ENCODE measurements around the gene PRKCH. TPM values are rescaled to one million over a fixed set of nuclear protein-coding genes. Genes with fewer than 3 reads are reported as not detected.

PRKCH gene
- total and polyA plus RNA-seq, 7 experiments from 2014 or later, result 191 to 359 (median 314) TPM

DNA sequence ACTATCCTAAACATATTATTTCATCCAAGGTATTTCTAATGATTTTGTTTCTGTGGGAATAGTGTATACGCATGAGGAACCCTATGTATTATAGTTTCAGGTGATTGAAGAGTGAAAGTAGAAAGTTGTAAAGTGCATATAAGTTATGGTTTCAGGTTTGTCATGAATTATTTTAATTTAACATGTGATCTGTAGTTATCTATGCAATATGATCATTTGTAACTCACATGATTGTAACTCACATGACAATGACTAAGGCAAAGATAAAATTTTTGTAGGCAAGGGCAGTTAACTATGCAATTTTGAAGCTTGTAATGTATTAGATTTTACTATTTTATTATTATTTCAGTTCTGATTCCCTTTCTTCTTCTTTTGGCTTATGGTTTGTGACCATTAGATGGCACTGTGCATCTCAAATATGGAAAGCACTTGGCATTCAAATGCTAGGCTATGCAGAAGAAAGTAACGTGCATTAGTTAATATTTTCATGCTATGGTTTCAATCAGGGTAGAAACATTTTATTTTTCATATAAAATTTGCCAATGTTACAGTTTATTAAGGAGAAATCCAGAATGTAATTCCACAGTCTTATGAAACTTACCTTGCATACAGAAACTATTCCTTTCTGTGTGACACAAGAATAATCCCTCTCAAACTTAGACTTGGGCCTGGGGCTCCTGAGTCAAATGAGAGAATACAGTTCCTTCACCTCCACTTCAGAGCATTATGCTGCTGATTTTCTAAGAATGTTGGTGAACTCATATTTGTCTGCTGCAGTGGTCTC lies 24.5 kb upstream of the PRKCH start:
- no peaks in the 10 kb centered on the region for H3K27me3 ChIP-seq (ENCODE audit: control insufficient read depth in 2 of 2, insufficient read depth in 2 of 2, low read length in 2 of 2)
- Mint-ChIP-seq H3K27ac (peak overlapping the region in 7 of 9 donors; percentile 26 to 88 (median 66)), H3K4me3 (peak overlapping the region in 2 of 10 donors; percentile 20 to 39), H3K36me3 (peaks cover 0 to 14% (median 6%) of the 10 kb centered on the region in 5 donors), H3K27me3 (no peaks in the 10 kb centered on the region), H3K9me3 (peaks cover 0 to 15% (median 0%) of the 10 kb centered on the region in 11 donors), H3K4me1 (peaks cover 18 to 59% (median 56%) of the 10 kb centered on the region in 7 donors)
- intact Hi-C loops (cut with micrococcal nuclease), result loop anchor here (1.0 to 10.0 kb wide), 12 partner anchors 24 to 828 kb away; partner anchors contain the start of gene PRKCH (in 2 of the 2)
- peaks cover 15 to 40% of the 10 kb centered on the region in 2 donors for H3K4me1 ChIP-seq (ENCODE audit: control insufficient read depth in 2 of 2, insufficient read depth in 2 of 2, low read length in 2 of 2)
- DNase-seq, result peak in 7 of 9 donors; percentile 38 to 68 (median 52)
- no peak overlapping the region for H3K4me3 ChIP-seq (ENCODE audit: low read length)
- no peak overlapping the region for H3K27ac ChIP-seq (ENCODE audit: low read depth, low read length)
- peak; percentile 85 for ATAC-seq
- no peaks in the 10 kb centered on the region for H3K9me3 ChIP-seq (ENCODE audit: control insufficient read depth in 2 of 3, low read length in 3 of 3)
- CTCF ChIA-PET, result interaction anchor here (0.7 to 1.5 kb wide), 6 partner anchors 11 to 540 kb away, joined by 3 to 8 read pairs (median 4); no protein-coding TSS in a partner anchor
- POLR2A ChIA-PET, result interaction anchor here (0.6 kb wide), 1 partner anchor 159 kb away, joined by 3 read pairs; no protein-coding TSS in a partner anchor
- H3K36me3 ChIP-seq (ENCODE audit: control insufficient read depth in 2 of 3, insufficient read depth in 3 of 3, low read length in 3 of 3), result no peaks in the 10 kb centered on the region

DNA sequence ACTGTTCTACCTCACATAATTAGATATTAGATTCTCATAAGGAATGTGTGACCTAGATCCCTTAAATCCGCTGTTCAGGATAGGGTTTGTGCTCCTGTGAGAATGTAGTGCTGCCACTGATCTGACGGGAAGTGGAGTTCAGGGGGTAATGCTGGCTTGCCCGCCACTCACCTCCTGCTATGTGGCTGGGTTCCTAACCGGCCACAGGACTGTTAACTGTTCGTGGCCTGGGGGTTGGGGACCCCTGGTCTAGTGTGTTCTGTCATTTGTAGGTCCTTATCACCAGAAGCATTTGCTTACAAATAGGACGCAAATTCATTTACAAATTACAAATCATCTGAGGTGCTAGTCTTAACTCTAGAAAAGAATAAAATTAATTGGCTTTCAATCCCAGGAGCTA lies 23.8 kb upstream of the PRKCH start:
- POLR2A ChIA-PET, result interaction anchor here (0.7 to 1.5 kb wide), 4 partner anchors 13 to 485 kb away, joined by 3 read pairs; no protein-coding TSS in a partner anchor
- H3K27me3 Mint-ChIP-seq, result no peaks in the 10 kb centered on the region

GRCh38 chr14:61298824-61299223 lies 22.6 kb upstream of the PRKCH start:
- CTCF ChIA-PET, result interaction anchor here (1.0 to 1.9 kb wide), 5 partner anchors 104 to 538 kb away, joined by 3 to 7 read pairs (median 4); no protein-coding TSS in a partner anchor
- peaks cover 0 to 15% (median 0%) of the 10 kb centered on the region in 11 donors for H3K9me3 Mint-ChIP-seq
- POLR2A ChIA-PET, result interaction anchor here (0.6 to 1.5 kb wide), 5 partner anchors 24 to 118 kb away, joined by 3 to 4 read pairs (median 3); no protein-coding TSS in a partner anchor
- peak overlapping the region in 8 of 9 donors; percentile 34 to 88 (median 66) for H3K27ac Mint-ChIP-seq
- no peak overlapping the region for H3K27ac ChIP-seq (ENCODE audit: low read depth, low read length)
- peaks cover 18 to 64% (median 56%) of the 10 kb centered on the region in 7 donors for H3K4me1 Mint-ChIP-seq
- H3K4me3 Mint-ChIP-seq, result peak overlapping the region in 8 of 10 donors; percentile 16 to 48 (median 38)
- H3K4me3 ChIP-seq (ENCODE audit: low read length), result no peak overlapping the region
- H3K4me1 ChIP-seq (ENCODE audit: control insufficient read depth in 2 of 2, insufficient read depth in 2 of 2, low read length in 2 of 2), result peaks cover 15 to 40% of the 10 kb centered on the region in 2 donors
- intact Hi-C loops (cut with micrococcal nuclease), result loop anchor here (1.0 to 10.0 kb wide), 4 partner anchors 103 to 826 kb away; no protein-coding TSS in a partner anchor
- ATAC-seq (no peak), DNase-seq (peak in 4 of 9 donors; percentile 15 to 41 (median 37))
- no peaks in the 10 kb centered on the region for H3K9me3 ChIP-seq (ENCODE audit: control insufficient read depth in 2 of 3, low read length in 3 of 3)
- H3K27me3 ChIP-seq (ENCODE audit: control insufficient read depth in 2 of 2, insufficient read depth in 2 of 2, low read length in 2 of 2), result no peaks in the 10 kb centered on the region
- H3K36me3 Mint-ChIP-seq, result peaks cover 0 to 20% (median 15%) of the 10 kb centered on the region in 5 donors
- no peaks in the 10 kb centered on the region for H3K36me3 ChIP-seq (ENCODE audit: control insufficient read depth in 2 of 3, insufficient read depth in 3 of 3, low read length in 3 of 3)
- H3K27me3 Mint-ChIP-seq, result no peaks in the 10 kb centered on the region

More for the DNA sequence above, 23.8 kb upstream of the PRKCH start:
- H3K4me3 ChIP-seq (ENCODE audit: low read length), result no peak overlapping the region
- no peaks in the 10 kb centered on the region for H3K9me3 ChIP-seq (ENCODE audit: control insufficient read depth in 2 of 3, low read length in 3 of 3)
- H3K4me1 ChIP-seq (ENCODE audit: control insufficient read depth in 2 of 2, insufficient read depth in 2 of 2, low read length in 2 of 2), result peaks cover 15 to 40% of the 10 kb centered on the region in 2 donors
- H3K36me3 Mint-ChIP-seq, result peaks cover 0 to 18% (median 11%) of the 10 kb centered on the region in 5 donors
- peaks cover 0 to 15% (median 0%) of the 10 kb centered on the region in 11 donors for H3K9me3 Mint-ChIP-seq
- peaks cover 18 to 62% (median 56%) of the 10 kb centered on the region in 7 donors for H3K4me1 Mint-ChIP-seq
- H3K4me3 Mint-ChIP-seq, result peak overlapping the region in 4 of 10 donors; percentile 15 to 39 (median 37)
- intact Hi-C loops (cut with micrococcal nuclease), result loop anchor here (1.0 to 10.0 kb wide), 12 partner anchors 23 to 827 kb away; partner anchors contain the start of gene PRKCH (in 2 of the 2)
- H3K27ac ChIP-seq (ENCODE audit: low read depth, low read length), result no peak overlapping the region
- no peaks in the 10 kb centered on the region for H3K27me3 ChIP-seq (ENCODE audit: control insufficient read depth in 2 of 2, insufficient read depth in 2 of 2, low read length in 2 of 2)
- ATAC-seq (no peak), DNase-seq (no peak)
- CTCF ChIA-PET, result interaction anchor here (0.9 to 1.9 kb wide), 3 partner anchors 79 to 540 kb away, joined by 3 to 7 read pairs (median 4); no protein-coding TSS in a partner anchor
- peak overlapping the region in 8 of 9 donors; percentile 60 to 89 (median 76) for H3K27ac Mint-ChIP-seq
- no peaks in the 10 kb centered on the region for H3K36me3 ChIP-seq (ENCODE audit: control insufficient read depth in 2 of 3, insufficient read depth in 3 of 3, low read length in 3 of 3)

DNA sequence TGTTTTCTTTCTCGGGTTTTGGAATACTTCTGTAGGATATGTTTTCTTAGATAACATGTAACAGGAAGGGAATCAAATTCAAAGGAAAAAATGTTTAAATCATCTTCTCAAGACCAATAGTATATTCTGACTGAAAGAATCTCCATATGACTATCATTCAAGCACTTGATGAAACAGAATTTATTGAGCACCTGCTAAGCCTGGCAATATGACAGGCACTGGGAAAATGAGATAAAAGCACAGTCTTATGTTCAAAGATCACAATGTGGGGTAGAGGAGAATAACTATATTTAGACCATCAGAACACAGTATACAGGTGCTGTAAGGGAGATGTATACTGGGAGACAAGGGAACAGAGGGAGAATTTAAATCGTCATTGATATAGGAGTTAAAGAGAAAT lies 21.2 kb upstream of the PRKCH start:
- no peaks in the 10 kb centered on the region for H3K27me3 Mint-ChIP-seq
- Histone ChIP-seq H3K36me3 (ENCODE audit: control insufficient read depth in 2 of 3, insufficient read depth in 3 of 3, low read length in 3 of 3) (no peaks in the 10 kb centered on the region), H3K4me3 (ENCODE audit: low read length) (no peak overlapping the region), H3K27ac (ENCODE audit: low read depth, low read length) (no peak overlapping the region), H3K4me1 (ENCODE audit: control insufficient read depth in 2 of 2, insufficient read depth in 2 of 2, low read length in 2 of 2) (peaks cover 15 to 40% of the 10 kb centered on the region in 2 donors), H3K27me3 (ENCODE audit: control insufficient read depth in 2 of 2, insufficient read depth in 2 of 2, low read length in 2 of 2) (no peaks in the 10 kb centered on the region), H3K9me3 (ENCODE audit: control insufficient read depth in 2 of 3, low read length in 3 of 3) (no peaks in the 10 kb centered on the region)
- peak overlapping the region in 4 of 10 donors; percentile 1 to 38 (median 23) for H3K4me3 Mint-ChIP-seq
- peaks cover 18 to 64% (median 56%) of the 10 kb centered on the region in 7 donors for H3K4me1 Mint-ChIP-seq
- ChIA-PET POLR2A (interaction anchor here (1.2 kb wide), 1 partner anchor 9 kb away, joined by 4 read pairs; no protein-coding TSS in a partner anchor), CTCF (interaction anchor here (1.1 to 1.3 kb wide), 2 partner anchors 155 to 161 kb away, joined by 3 read pairs; no protein-coding TSS in a partner anchor)
- ATAC-seq (no peak), DNase-seq (no peak)
- H3K27ac Mint-ChIP-seq, result peak overlapping the region in 8 of 9 donors; percentile 46 to 88 (median 66)
- H3K36me3 Mint-ChIP-seq, result peaks cover 0 to 24% (median 18%) of the 10 kb centered on the region in 5 donors
- intact Hi-C loops (cut with micrococcal nuclease), result no loop called here
- peaks cover 0 to 18% (median 0%) of the 10 kb centered on the region in 11 donors for H3K9me3 Mint-ChIP-seq

DNA sequence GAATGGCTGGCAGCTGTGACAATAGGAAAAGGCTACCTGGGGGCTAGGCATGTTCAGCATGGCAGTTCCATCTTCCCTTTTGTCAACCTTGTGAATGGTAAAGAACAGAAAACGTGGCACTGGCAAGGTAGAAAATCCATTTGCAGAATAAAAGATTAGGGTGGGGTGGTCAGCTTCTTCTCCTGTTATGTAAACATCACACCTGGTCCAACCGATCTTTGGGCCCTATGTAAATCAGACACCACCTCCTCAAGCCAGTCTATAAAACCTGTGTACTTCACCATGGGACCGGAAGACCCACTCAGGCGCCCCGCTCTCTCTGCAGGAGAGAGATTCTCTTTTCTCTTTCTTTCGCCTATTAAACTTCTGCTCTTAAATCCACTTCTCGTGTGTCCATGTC lies 20.6 kb upstream of the PRKCH start:
- intact Hi-C loops (cut with micrococcal nuclease), result no loop called here
- no peak for ATAC-seq
- peaks cover 0 to 2% (median 0%) of the 10 kb centered on the region in 3 experiments for H3K36me3 ChIP-seq (ENCODE audit: control insufficient read depth in 2 of 3, insufficient read depth in 3 of 3, low read length in 3 of 3)

DNA sequence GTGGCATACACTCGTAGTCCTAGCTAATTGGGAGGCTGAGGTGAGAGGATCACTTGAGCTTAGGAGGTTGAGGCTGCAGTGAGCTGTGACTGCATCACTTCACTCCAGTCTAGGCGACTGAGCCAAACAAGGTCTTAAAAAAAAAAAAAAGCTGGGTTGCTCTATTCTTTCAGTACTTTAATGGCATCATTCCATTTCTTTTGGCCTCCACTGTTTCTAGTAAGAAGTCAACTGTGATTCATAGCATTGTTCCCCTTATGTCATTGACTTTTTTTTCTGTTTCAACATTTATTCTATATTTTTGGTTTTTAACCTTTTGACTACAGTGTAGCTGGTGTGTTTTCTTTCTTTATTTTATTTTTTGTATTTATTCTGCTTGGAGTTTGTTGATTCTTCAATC lies 16.7 kb upstream of the PRKCH start:
- H3K27me3 Mint-ChIP-seq, result no peaks in the 10 kb centered on the region
- intact Hi-C loops (cut with micrococcal nuclease), result no loop called here
- H3K9me3 Mint-ChIP-seq, result peaks cover 0 to 24% (median 10%) of the 10 kb centered on the region in 11 donors
- POLR2A ChIA-PET, result no interaction called here
- ATAC-seq (no peak), DNase-seq (no peak)
- H3K4me3 Mint-ChIP-seq, result no peak overlapping the region
- no peak overlapping the region for H3K4me3 ChIP-seq (ENCODE audit: low read length)
- H3K4me1 ChIP-seq (ENCODE audit: control insufficient read depth in 2 of 2, insufficient read depth in 2 of 2, low read length in 2 of 2), result peaks cover 0 to 14% of the 10 kb centered on the region in 2 donors
- H3K27ac Mint-ChIP-seq, result no peak overlapping the region
- peaks cover 0 to under 1% (median 0%) of the 10 kb centered on the region in 3 experiments for H3K9me3 ChIP-seq (ENCODE audit: control insufficient read depth in 2 of 3, low read length in 3 of 3)
- H3K27ac ChIP-seq (ENCODE audit: low read depth, low read length), result no peak overlapping the region
- H3K36me3 ChIP-seq (ENCODE audit: control insufficient read depth in 2 of 3, insufficient read depth in 3 of 3, low read length in 3 of 3), result peaks cover 0 to 9% (median 0%) of the 10 kb centered on the region in 3 experiments
- peaks cover 12 to 41% (median 40%) of the 10 kb centered on the region in 5 donors for H3K36me3 Mint-ChIP-seq
- no peaks in the 10 kb centered on the region for H3K27me3 ChIP-seq (ENCODE audit: control insufficient read depth in 2 of 2, insufficient read depth in 2 of 2, low read length in 2 of 2)
- peaks cover 11 to 34% (median 29%) of the 10 kb centered on the region in 7 donors for H3K4me1 Mint-ChIP-seq
- CTCF ChIA-PET, result no interaction called here

More for the DNA sequence above, 20.6 kb upstream of the PRKCH start:
- Histone ChIP-seq H3K27ac (ENCODE audit: low read depth, low read length) (no peak overlapping the region), H3K4me3 (ENCODE audit: low read length) (no peak overlapping the region), H3K27me3 (ENCODE audit: control insufficient read depth in 2 of 2, insufficient read depth in 2 of 2, low read length in 2 of 2) (no peaks in the 10 kb centered on the region), H3K9me3 (ENCODE audit: control insufficient read depth in 2 of 3, low read length in 3 of 3) (no peaks in the 10 kb centered on the region), H3K4me1 (ENCODE audit: control insufficient read depth in 2 of 2, insufficient read depth in 2 of 2, low read length in 2 of 2) (peaks cover 15 to 40% of the 10 kb centered on the region in 2 donors)
- peaks cover 18 to 59% (median 53%) of the 10 kb centered on the region in 7 donors for H3K4me1 Mint-ChIP-seq
- no peak for DNase-seq
- no peaks in the 10 kb centered on the region for H3K27me3 Mint-ChIP-seq
- ChIA-PET CTCF (no interaction called here), POLR2A (interaction anchor here (0.7 to 1.2 kb wide), 3 partner anchors 10 to 170 kb away, joined by 3 to 4 read pairs (median 4); no protein-coding TSS in a partner anchor)
- H3K4me3 Mint-ChIP-seq, result no peak overlapping the region
- peaks cover 0 to 22% (median 4%) of the 10 kb centered on the region in 11 donors for H3K9me3 Mint-ChIP-seq
- peaks cover 0 to 27% (median 22%) of the 10 kb centered on the region in 5 donors for H3K36me3 Mint-ChIP-seq
- peak overlapping the region in 7 of 9 donors; percentile 8 to 88 (median 58) for H3K27ac Mint-ChIP-seq

Measured in naive thymus-derived CD4-positive, alpha-beta T cell (primary cell).